ENCODE measurements around the gene USP3. TPM values are rescaled to one million over a fixed set of nuclear protein-coding genes. Genes with fewer than 3 reads are reported as not detected.

Gene USP3
- total and polyA plus RNA-seq, 2 of the 13 experiments (the other 11 are each of a cell fraction or from before 2014, with no cell fraction given), result 14.3 to 61.2 TPM

DNA sequence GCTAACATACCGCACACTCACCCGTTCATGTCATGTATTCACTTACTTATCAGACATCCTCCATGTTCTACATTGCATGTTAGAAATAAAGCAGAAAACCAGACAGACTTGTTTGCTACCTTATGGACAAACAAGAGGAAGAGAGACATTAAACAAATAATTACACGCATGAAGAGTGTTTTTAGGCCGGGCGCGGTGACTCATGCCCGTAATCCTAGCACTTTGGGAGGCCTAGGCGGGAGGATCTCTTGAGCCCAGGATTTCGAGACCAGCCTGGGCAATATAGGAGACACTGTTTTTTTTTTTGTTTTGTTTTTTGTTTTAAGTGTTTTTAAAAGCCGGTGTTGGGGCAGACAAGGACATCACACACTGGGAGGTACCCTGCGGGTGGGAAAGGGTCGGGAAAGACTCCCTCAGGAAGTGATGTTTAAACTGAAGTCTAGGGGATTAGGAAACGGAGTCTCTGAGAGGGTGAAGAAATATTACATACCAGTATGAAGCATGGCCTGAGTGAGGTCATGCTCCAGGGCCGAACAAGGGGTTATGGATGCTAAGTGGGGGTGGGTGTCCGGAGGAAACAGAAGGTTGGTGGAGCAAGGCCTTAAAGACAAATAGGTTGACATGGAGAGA, 2.1 kb upstream of the USP3 start:
- H3K4me2 ChIP-seq (ENCODE audit: low read depth, low read length), result peak overlapping the region; percentile 89
- ChIA-PET CTCF (ENCODE audit: low intra/inter-chr PET ratio, low total read pairs) (no interaction called here), POLR2A (interaction anchor here (0.7 to 8.7 kb wide), 6 partner anchors 12 to 97 kb away, joined by 3 to 82 read pairs (median 10); no protein-coding TSS in a partner anchor)
- peak overlapping the region; percentile 56 to 74 (median 59) for H3K4me3 ChIP-seq (replicated peaks in 1 of 3; ENCODE audit: insufficient read depth in 1 of 3, low read depth in 2 of 3, low read length in 3 of 3)
- peak overlapping the region; percentile 93 for H3K27ac ChIP-seq (ENCODE audit: extremely low read length, insufficient read depth, low read length)
- no peaks in the 10 kb centered on the region for H3K36me3 ChIP-seq (replicated peaks in 1 of 2; ENCODE audit: control insufficient read depth in 1 of 2, insufficient read depth in 2 of 2, low read length in 2 of 2)
- intact Hi-C loops (cut with micrococcal nuclease; ENCODE audit: unreplicated experiment), result no loop called here
- WGBS (ENCODE audit: low lambda C conversion rate), result 11% methylated on average over 15 of the region's 15 CpGs
- no peak overlapping the region for H2AFZ ChIP-seq (ENCODE audit: low read length)
- H4K20me1 ChIP-seq (ENCODE audit: insufficient read depth, low read length), result peaks cover 13% of the 10 kb centered on the region
- ATAC-seq, result no peak
- peaks cover 67% of the 10 kb centered on the region for H3K4me1 ChIP-seq (ENCODE audit: insufficient read depth, low read length)
- peak overlapping the region; percentile 87 for H3K9ac ChIP-seq (ENCODE audit: insufficient read depth, low read depth, low read length)
- no peak for FAIRE-seq
- no peaks in the 10 kb centered on the region; a peak in 1 of 5 replicates for H3K27me3 ChIP-seq (ENCODE audit: control insufficient read depth in 1 of 2, insufficient read depth in 2 of 2, low read length in 2 of 2)
- H3K79me2 ChIP-seq (ENCODE audit: insufficient read depth, low read length), result peaks cover 23% of the 10 kb centered on the region
- in situ Hi-C loops (cut with HindIII; ENCODE audit: extremely low pct_ligation_motif_present, low pct_unique_long_range_greater_than_20kb), result loop anchor here (5.0 kb wide), 1 partner anchor 35 kb away; no protein-coding TSS in a partner anchor
- BruUV-seq (replicated peaks), result no TSS peak
- DNase-seq (ENCODE audit: low spot score), result peak; percentile 31
- H3K9me3 ChIP-seq (ENCODE audit: low read length), result no peaks in the 10 kb centered on the region
- TF ChIP-seq ZXDC (CRISPR knock-in tag; IDR thresholded peaks at IDR 0.05), result no peak
- no peak for TF ChIP-seq ETV6 (CRISPR knock-in tag; conservative IDR thresholded peaks at IDR 0.05)
- TF ChIP-seq CCDC6 (CRISPR knock-in tag; IDR thresholded peaks at IDR 0.05), result peak; percentile 40; the same call in 1 of the 2 replicates
- TF ChIP-seq ZNF549 (CRISPR knock-in tag; IDR thresholded peaks at IDR 0.05), result no peak
- TF ChIP-seq KAT7 (CRISPR knock-in tag; IDR thresholded peaks at IDR 0.05; ENCODE audit: borderline replicate concordance), result no peak
- no peak for TF ChIP-seq TRAFD1 (CRISPR knock-in tag; IDR thresholded peaks at IDR 0.05; ENCODE audit: borderline replicate concordance)
- 0 out of 2 replicates have a peak, but pooled peaks have one; percentile 44 for TF ChIP-seq ZNF878 (CRISPR knock-in tag; IDR thresholded peaks at IDR 0.05)
- no peak for TF ChIP-seq ARNT2 (CRISPR knock-in tag; IDR thresholded peaks at IDR 0.05; ENCODE audit: low read depth)
- TF ChIP-seq, protein P1, sequence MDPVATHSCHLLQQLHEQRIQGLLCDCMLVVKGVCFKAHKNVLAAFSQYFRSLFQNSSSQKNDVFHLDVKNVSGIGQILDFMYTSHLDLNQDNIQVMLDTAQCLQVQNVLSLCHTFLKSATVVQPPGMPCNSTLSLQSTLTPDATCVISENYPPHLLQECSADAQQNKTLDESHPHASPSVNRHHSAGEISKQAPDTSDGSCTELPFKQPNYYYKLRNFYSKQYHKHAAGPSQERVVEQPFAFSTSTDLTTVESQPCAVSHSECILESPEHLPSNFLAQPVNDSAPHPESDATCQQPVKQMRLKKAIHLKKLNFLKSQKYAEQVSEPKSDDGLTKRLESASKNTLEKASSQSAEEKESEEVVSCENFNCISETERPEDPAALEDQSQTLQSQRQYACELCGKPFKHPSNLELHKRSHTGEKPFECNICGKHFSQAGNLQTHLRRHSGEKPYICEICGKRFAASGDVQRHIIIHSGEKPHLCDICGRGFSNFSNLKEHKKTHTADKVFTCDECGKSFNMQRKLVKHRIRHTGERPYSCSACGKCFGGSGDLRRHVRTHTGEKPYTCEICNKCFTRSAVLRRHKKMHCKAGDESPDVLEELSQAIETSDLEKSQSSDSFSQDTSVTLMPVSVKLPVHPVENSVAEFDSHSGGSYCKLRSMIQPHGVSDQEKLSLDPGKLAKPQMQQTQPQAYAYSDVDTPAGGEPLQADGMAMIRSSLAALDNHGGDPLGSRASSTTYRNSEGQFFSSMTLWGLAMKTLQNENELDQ (CRISPR knock-in tag; IDR thresholded peaks at IDR 0.05; ENCODE audit: borderline replicate concordance), result no peak
- TF ChIP-seq, protein P2, sequence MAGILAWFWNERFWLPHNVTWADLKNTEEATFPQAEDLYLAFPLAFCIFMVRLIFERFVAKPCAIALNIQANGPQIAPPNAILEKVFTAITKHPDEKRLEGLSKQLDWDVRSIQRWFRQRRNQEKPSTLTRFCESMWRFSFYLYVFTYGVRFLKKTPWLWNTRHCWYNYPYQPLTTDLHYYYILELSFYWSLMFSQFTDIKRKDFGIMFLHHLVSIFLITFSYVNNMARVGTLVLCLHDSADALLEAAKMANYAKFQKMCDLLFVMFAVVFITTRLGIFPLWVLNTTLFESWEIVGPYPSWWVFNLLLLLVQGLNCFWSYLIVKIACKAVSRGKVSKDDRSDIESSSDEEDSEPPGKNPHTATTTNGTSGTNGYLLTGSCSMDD (CRISPR knock-in tag; IDR thresholded peaks at IDR 0.05), result no peak
- no peak for TF ChIP-seq ZNF75D (CRISPR knock-in tag; IDR thresholded peaks at IDR 0.05; ENCODE audit: borderline replicate concordance)
- no peak for TF ChIP-seq PAWR (CRISPR knock-in tag; IDR thresholded peaks at IDR 0.05; ENCODE audit: borderline replicate concordance)
- no peak for TF ChIP-seq KLF6 (CRISPR knock-in tag; IDR thresholded peaks at IDR 0.05)
- peak; percentile 14; the same call in 1 of the 2 replicates for TF ChIP-seq SAP130 (CRISPR knock-in tag; IDR thresholded peaks at IDR 0.05; ENCODE audit: low read depth)
- TF ChIP-seq BCL6 (CRISPR knock-in tag; IDR thresholded peaks at IDR 0.05), result no peak
- no peak for TF ChIP-seq MEIS1 (CRISPR knock-in tag; IDR thresholded peaks at IDR 0.05; ENCODE audit: borderline replicate concordance)

All from HepG2 (cell line).